Measurements from ENCODE around the gene EVL.
"Not testable (repeated sequence)": the region's sequence is repeated elsewhere in the genome, so short reads cannot be mapped to it uniquely, and the experiment has no call there.

EVL gene, protein sequence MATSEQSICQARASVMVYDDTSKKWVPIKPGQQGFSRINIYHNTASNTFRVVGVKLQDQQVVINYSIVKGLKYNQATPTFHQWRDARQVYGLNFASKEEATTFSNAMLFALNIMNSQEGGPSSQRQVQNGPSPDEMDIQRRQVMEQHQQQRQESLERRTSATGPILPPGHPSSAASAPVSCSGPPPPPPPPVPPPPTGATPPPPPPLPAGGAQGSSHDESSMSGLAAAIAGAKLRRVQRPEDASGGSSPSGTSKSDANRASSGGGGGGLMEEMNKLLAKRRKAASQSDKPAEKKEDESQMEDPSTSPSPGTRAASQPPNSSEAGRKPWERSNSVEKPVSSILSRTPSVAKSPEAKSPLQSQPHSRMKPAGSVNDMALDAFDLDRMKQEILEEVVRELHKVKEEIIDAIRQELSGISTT

GRCh38 chr14:100065111-100065871 lies at the start of gene EVL:
TSS of gene EVL (plus strand) at chr14:100065422. CDS start at chr14:100065501, 79 bp downstream.
- peak; percentile 82 to 86 for DNase-seq (ENCODE audit: low read depth in 2 of 2)

- no peak for DNase-seq (ENCODE audit: low read depth in 2 of 2)
These were observed 47.7 kb upstream of the EVL start for GRCh38 chr14:100017553-100017952.

- no peak for DNase-seq (ENCODE audit: low read depth in 2 of 2)
These were observed 47.2 kb upstream of the EVL start for GRCh38 chr14:100018054-100018453.

GRCh38 chr14:100018482-100018881 lies 46.7 kb upstream of the EVL start:
- DNase-seq (ENCODE audit: low read depth in 2 of 2) = no peak

GRCh38 chr14:100019156-100019744 lies 46.0 kb upstream of the EVL start:
- no peak for DNase-seq (ENCODE audit: low read depth in 2 of 2)

- DNase-seq (ENCODE audit: low read depth in 2 of 2) = no peak
These were observed 44.6 kb upstream of the EVL start for GRCh38 chr14:100020629-100021028.

DNA sequence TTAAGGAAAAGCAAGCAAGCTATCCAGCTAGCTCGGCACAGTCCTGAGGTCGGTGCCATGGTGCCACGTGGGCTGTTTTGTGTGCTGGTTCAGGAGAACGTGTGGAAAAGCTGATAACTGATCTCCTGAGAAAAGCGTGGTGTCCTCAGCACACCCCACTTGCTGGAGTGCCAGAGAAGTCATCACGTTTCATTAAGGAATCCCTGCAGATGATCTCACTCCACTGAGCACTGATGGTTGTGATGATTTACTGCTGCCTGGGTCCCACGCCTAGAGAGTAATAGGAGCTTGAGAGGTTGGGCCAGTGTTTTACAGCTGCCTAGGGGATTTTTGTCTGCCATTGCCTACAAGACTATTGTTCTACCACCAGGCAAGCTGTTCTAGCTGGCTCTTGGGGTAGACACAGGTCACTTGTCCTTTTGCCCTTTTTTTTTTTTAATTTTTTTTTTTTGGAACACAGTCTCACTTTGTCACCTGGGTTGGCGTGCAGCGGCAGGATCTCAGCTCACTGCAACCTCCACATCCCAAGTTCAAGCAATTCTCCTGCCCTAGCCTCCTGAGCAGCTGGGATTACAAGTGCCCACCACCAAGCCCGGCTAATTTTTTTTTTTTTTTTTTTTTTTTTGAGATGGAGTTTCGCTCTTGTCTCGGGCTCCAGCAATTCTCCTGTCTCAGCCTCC lies 42.3 kb upstream of the EVL start:
- DNase-seq (ENCODE audit: low read depth in 2 of 2) = no peak

DNA sequence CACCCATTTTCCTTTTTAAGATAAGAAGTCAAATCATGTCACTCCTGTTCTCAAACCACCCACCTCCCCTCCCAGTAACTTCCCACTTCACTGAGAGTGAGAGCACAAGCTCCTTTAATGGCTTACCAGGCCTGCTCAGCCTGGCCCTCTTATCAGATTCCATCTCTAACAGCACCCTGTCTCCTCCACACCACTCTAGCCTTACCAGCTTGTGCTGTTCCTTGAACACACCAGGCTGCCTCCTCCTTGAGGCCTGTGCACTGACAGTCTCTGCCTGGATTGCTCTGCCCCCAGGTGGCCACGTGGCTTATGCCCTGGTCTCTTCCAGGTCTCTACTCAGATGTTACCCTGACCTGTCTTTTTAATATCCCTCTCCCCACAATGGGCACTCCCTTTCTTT lies 40.1 kb upstream of the EVL start:
- DNase-seq (ENCODE audit: low read depth in 2 of 2) = peak in 1 of 2 donors; percentile 10

DNA sequence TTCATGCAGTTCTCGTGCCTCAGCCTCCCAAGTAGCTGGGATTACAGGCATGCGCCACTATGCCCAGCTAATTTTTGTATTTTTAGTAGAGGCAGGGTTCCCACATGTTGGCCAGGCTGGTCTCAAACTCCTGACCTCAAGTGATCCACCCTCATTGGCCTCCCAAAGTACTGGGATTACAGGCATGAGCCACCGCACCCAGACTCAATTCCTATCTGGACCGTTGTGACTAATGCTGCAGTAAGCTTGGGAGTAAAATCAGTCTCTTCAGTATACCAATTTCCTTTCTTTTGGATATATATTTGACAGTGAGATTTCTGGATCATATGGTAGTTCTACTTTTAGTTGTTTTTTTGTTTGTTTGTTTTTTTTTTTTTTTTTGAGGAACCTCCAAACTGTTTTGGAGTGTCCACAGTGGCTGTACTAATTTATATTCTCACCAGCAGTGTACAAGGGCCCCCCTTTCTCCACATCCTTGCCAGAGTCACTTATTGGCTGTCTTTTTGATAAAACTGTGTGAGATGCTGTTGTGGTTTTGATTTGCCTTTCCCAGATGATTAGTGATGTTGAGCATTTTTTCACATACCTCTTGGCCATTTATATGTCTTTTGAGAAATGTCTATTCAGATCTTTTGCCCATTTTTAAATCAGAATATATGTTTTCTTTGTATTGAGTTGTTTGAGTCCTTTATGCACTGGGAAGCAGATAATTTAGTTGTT lies 37.3 kb upstream of the EVL start:
- DNase-seq (ENCODE audit: low read depth in 2 of 2) = no peak

GRCh38 chr14:100028990-100029677 lies 36.1 kb upstream of the EVL start:
- no peak for DNase-seq (ENCODE audit: low read depth in 2 of 2)

GRCh38 chr14:100030006-100030405 lies 35.2 kb upstream of the EVL start:
- not testable (repeated sequence) for DNase-seq (ENCODE audit: low read depth in 2 of 2)

DNA sequence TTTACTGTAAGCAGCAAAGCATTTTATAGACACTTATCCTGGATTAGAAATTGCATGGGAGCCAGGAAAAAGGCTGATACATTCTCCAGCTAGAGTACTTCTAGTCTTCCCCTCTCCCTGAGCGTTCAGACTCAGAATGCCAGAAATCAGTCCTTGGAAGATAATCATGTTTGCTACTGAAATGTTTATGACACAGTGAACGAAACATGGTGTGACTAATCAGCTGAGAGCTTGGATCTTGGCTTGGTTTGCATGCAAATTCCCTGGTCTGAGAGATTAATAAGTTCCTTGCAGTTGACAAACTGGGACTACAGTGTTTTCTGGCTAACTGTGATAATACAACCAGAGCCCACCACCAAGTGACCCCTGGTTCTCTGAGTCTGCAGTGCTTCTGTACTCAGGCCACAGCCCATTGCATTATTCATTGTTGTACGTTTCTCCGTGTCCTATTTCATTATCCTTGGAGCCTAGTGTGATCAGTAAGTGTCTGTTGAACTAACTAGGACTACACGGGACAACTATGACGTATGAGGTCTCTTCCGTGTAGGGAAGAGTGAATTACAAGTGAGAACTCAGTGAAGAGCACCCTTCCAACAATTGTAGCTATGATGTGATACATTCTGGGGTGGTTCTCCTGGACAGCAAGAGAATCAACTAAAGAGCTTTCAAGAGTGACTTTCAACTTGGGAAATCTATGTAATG lies 34.6 kb upstream of the EVL start:
- no peak for DNase-seq (ENCODE audit: low read depth in 2 of 2)

DNA sequence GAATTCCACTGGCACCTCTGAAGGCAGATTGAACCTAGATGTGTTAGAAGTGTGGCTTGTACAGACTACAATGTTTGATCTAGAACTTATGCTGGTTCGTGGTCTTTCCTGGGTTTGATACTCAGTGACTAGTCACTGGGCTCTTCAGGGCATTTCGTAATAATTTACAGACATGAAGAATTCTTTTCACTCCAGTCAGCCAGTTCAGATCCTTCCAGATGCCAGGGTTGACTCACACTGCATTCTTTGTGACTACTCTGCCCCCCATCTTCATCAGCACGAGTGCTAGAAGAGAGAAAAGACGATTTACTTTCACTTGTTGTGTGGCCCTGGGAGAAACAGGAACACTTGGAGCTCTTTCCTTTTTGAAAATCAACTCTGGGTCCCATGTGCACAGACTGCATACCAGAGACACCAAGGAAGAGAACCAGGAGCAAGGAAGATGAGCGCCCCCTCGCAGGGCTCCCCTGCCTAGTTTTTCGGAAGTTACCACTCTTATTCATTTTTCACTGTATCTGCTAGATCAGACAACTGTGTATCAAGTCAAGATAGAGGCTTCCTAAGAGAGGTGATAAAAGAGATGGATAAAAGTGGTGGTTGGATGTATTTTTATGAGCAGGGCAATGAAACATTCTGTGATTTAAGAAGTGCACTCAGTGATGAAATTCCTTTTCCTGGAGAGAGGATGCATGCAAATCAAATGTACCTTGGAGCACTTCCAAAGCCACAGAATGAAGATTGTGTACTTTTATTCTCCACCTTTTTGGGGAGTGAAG lies 33.5 kb upstream of the EVL start:
- DNase-seq (ENCODE audit: low read depth in 2 of 2) = no peak

DNA sequence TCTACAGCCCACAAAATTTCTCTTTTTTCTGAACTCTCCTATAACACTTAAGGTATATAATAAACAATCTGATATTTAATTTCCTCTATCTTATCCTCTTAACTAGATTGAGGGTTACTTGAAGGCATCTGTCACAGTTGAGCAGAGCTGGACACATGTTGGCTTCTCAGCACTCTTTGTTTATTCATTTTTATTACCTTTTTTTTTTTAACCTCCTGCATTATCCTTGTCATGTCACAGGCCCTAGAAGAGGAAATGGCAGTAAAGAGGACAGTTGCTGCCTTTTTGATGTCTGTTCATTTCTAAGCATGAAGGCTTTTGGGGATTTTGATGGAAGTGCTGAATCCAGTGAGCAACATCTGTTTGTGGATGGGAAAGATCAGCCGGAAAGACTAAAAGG lies 32.5 kb upstream of the EVL start:
- no peak for DNase-seq (ENCODE audit: low read depth in 2 of 2)

DNA sequence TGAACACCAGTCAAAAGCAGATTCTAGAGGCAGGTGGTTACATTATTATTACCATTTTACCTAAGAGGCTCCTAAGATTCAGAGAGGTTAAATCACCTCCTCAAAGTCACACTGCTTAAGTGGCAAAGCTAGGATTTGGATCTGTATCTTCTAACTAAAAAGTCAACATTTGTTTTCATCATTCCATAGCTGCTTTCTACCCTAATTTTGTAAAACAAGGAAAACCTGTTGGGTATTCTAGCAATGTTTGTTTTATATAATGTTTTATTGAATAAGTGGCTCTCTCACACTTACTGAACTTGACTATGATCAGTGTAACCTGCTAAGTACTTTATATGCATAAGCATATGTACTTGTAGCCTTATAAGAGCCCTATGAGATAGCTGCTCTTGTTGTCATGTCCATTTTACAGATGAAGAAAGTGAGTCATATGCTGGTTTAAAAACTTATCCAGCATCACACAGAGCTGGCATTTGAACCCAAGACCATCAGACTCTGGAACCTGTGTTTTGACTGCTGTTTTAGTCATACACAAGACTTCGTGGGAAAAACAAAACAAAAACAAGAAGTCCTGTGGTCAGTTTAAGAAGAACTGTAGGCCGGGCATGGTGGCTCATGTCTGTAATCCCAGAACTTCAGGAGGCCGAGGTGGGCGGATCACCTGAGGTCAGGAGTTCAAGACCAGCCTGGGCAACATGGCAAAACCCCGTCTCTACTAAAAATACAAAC lies 31.7 kb upstream of the EVL start:
- no peak for DNase-seq (ENCODE audit: low read depth in 2 of 2)

DNA sequence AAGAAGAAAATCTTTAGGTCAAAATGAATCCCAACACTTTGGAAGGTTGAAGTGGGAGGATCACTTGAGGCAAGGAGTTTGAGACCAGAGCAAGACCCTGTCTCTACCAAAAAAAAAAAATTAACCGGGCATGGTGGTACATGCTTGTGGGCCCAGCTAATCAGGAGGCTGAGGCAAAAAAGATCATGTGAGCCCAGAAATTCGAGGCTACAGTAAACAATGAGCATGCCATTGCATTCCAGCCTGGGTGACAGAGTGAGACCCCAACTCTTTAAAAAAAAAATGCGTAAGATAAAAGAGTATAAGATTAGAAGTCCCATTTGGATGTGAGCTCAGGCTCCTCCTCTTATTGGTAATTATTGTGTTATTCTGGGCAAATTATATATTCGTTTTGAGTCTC lies 30.8 kb upstream of the EVL start:
- no peak for DNase-seq (ENCODE audit: low read depth in 2 of 2)

GRCh38 chr14:100034961-100035500 lies 30.2 kb upstream of the EVL start:
- DNase-seq (ENCODE audit: low read depth in 2 of 2) = no peak

DNA sequence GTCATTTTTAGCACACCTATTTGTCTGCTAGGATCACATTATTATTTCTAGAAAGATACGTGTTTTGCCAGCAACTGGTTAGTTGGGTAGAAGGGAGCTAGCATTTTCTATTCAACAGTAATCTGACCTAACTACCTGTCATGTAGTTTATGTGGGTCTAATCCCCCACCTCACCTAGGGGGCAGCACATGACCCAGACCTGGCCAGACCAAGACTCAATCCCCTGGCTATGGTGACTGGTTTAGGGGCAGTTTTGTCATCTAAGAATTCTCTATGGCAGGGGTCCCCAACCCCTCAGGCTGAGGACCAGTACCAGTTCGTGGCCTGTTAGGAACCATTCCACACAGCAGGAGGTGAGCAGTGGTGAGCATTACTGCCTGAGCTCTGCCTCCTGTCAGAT lies 29.5 kb upstream of the EVL start:
- no peak for DNase-seq (ENCODE audit: low read depth in 2 of 2)
